H54 (cell line): ENCODE measurements around the gene RSPH6A.
A peak's percentile ranks its signal among the peaks of the same experiment; 100 is the strongest.

Source experiments
- DNase-seq: peaks from one replicate; pipeline ENCODE4 v3.0.0; 2011; ENCODE audit warnings: low spot score, mixed read lengths; ENCODE audit not compliant: insufficient read length
- FAIRE-seq: peaks from 3 replicates; lab custom pipeline; 2011; peaks lifted over from hg19 to GRCh38; lab: Jason Lieb, UNC
- POLR2A ChIP-seq: IDR thresholded peaks from 2 replicates; pipeline ENCODE4 v1.6.1; 2011; ENCODE audit warnings: low read depth, mild to moderate bottlenecking, low read length

RSPH6A gene

GRCh38 chr19:45772912-45773311 is 42.2 kb downstream of the RSPH6A start:
- FAIRE-seq (no peak), DNase-seq (no peak)
- no peak for TF ChIP-seq POLR2A

GRCh38 chr19:45772130-45772840 is 42.8 kb downstream of the RSPH6A start:
- DNase-seq (no peak), FAIRE-seq (no peak)
- TF ChIP-seq POLR2A, result no peak

- TF ChIP-seq POLR2A, result no peak
- no peak for FAIRE-seq
- no peak for DNase-seq
These were observed 43.7 kb downstream of the RSPH6A start for GRCh38 chr19:45771311-45771933.

- FAIRE-seq, result peak; percentile 67
- 0 out of 2 replicates have a peak, but pooled peaks have one; percentile 7 for TF ChIP-seq POLR2A
These were observed 44.7 kb downstream of the RSPH6A start for GRCh38 chr19:45770192-45771101.

GRCh38 chr19:45769821-45770191 is 45.3 kb downstream of the RSPH6A start:
- no peak for FAIRE-seq
- TF ChIP-seq POLR2A, result no peak
- no peak for DNase-seq

More at GRCh38 chr19:45770192-45771101, 44.7 kb downstream of the RSPH6A start:
- peak; percentile 86 for DNase-seq

- FAIRE-seq (peak; percentile 75), DNase-seq (peak; percentile 85)
- TF ChIP-seq POLR2A, result peak; percentile 73
These were observed 45.9 kb downstream of the RSPH6A start, which contains the start of gene SIX5 for GRCh38 chr19:45768984-45769782. SIX5 (minus strand) TSS chr19:45769252; CDS start chr19:45768844, 408 bp downstream.

GRCh38 chr19:45768655-45768983 is 46.5 kb downstream of the RSPH6A start:
- peak; percentile 40 for DNase-seq
- no peak for TF ChIP-seq POLR2A
- no peak for FAIRE-seq

GRCh38 chr19:45767881-45768654 is 47.0 kb downstream of the RSPH6A start:
- no peak for FAIRE-seq
- 0 out of 2 replicates have a peak, but pooled peaks have one; percentile 14 for TF ChIP-seq POLR2A
- peak; percentile 40 for DNase-seq

GRCh38 chr19:45767410-45767880 is 47.7 kb downstream of the RSPH6A start:
- FAIRE-seq, result no peak
- no peak for TF ChIP-seq POLR2A
- peak; percentile 73 for DNase-seq

GRCh38 chr19:45766869-45767346 is 48.2 kb downstream of the RSPH6A start:
- TF ChIP-seq POLR2A, result no peak
- DNase-seq, result no peak
- no peak for FAIRE-seq

GRCh38 chr19:45766296-45766868 is 48.7 kb downstream of the RSPH6A start:
- DNase-seq, result no peak
- no peak for FAIRE-seq
- no peak for TF ChIP-seq POLR2A
